T-helper 9 cell (primary cell): Measurements from ENCODE around the gene USP49.

Experiments
- DNase-seq: peaks from one replicate; pipeline ENCODE4 v3.0.0-alpha.2; 2020

USP49 gene

DNA sequence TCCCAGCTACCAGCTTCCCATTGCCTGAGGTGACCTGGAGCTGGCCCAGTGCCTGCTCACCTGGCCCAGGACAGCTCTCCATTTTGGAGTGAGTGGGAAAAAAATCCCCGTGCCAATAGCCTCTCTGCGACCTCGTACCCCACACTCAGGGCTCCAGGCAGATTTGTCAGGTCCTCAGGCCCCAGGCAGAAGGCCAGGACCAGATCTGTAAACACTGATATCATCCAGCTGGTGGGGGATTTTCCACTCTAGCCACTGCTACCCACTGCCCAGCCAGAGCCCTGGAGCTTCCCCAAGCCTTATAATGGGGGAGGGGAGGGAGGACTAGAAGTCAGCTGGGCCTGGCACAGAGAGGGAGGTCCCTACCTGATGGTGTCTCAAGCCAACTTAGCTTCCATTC lies 146.6 kb downstream of the USP49 start:
- DNase-seq: no peak

DNA sequence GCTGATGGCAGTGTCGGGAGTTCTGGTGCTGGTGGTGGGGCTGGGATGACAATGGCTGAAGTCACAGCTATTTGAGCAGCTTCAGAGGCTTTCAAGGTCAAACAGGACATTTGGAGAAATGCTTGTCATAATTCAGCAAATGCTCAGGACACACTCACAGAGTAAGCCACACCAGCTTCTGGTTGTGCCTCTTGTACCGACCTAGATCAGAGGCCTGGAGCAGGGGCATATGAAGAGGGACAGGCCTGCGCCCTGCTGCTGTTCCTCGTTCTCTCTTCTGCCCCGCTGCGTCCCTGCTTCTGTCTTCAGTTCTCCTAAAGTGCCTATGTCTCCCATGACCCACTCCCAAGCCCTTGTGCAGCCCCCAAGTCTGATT lies 147.1 kb downstream of the USP49 start:
- DNase-seq: no peak

DNA sequence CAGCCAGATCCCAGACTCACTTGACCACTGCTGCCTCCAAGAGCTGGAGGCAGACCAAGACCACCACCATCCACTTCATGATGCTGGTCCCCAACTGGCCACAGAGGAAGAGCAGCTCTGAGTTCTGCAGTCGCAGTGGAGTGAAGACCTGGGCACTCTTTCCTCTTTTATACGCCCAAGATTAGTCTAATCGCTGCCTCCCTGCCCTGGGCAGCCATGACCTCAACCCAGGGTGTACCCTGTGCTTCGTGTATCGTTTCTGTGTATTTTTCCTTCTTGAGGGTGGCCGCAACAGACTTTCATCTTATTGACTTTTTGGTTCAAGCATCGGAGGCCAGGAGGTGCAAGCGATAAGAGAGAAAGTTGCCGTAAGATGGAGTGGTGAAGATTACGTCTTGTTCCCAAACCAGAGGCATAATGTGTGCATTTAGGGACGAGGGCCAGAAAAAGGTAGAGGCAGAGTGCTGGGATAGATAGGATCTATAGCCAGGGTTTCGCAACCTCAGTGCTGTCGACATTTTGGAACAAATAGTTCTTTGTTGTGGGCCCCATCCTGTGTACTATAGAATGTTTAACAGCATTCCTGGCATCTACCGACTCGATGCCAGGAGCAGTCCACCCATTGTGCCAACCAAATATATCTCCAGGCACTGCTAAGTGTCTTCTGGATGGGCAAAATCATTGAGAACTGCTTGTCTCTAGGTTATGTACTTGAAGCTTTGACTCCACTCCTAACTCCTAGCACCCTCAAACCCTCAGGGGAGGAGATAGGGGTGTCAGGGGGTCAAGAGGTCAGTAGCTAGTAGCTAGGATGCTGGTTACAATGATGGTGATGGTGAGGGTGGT lies 147.7 kb downstream of the USP49 start, which contains the start of gene PGC:
Gene PGC, minus strand, starts transcription at position 142 of the 846 bp plus-strand sequence. Its CDS starts 63 bp downstream, at position 79.
- DNase-seq: no peak

DNA sequence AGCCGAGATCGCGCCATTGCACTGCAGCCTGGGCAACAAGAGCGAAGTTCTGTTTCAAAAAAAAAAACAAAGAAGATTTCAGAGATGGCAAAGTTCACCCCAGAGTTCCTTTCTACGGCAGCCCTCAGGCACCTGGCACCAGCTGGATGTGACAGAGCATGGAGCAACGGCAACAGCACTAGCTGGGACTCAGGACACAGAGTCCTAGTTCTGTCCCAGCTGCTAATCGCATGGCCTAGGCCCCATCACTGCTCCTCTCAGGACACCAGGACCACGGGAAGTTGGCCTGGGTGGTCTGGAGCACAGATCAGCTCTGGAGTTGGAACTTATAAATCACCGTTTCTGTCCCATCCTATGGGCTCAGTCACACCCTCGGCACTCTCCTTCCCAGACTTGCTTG lies 149.1 kb downstream of the USP49 start:
- DNase-seq: no peak

DNA sequence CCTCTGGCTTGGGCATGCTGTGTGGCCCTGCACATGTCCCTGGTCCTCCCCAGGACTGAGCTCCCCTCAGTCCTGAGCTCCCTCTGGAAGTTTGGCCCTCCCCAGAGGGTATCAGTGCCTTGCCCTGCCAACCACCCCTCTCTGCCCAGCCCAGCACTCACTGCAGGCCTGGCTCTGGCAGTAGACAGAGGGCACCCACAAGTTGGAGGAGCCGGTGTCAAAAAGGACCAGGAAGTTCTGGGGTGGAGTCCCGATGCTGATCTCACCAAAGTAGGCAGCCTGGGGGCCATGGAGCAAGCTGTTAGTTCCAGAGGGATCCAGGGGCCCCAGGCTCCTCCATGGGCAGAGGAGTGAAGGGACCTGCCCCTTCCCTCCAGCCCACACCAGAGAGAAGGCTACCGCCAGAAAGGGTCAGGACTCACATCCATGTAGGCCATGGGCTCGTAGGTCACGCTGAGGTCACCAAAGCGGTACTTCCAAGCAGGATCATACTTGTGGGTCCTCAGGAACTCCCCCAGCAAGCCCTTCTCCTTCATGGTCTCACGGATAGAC lies 150.9 kb downstream of the USP49 start:
- DNase-seq: no peak

DNA sequence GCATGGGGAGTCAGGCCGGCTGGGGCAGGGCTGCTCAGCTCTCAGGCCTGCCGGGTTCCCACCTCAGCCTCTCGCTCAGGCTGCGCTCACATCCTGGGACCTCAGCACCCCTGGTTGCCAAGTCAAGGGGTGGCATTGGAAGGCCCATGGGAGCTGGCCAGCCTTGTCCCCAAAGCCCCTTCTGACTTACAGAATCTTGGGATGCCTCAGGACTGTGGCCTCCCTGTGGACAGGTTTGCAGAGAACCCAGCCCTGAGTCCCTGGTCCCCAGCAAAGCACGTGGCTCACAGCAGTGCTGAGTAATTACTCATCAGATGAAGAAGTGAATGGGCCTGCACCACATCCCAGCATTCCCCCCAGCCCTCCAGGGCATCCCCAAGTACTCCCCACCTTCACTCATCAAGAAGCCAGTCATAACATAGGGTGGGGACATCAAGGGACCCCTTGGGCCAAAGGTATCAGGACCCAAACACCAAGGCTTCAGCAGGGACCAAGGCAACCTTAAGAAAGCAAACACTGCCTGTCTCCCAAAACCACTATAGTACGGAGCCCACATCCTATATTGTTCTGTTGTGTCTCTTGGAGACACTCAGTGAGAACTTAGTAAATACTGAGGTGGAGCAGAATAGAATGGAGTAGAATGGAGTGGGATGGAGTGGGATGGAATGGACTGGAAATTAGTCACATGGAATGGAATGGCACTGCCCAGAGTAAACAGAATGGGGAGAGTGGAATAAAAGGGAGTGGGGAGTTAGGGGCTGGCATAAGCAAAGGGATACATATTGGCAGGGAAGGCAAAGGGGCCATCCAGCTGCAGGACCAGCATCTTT lies 151.6 kb downstream of the USP49 start:
- DNase-seq: no peak

DNA sequence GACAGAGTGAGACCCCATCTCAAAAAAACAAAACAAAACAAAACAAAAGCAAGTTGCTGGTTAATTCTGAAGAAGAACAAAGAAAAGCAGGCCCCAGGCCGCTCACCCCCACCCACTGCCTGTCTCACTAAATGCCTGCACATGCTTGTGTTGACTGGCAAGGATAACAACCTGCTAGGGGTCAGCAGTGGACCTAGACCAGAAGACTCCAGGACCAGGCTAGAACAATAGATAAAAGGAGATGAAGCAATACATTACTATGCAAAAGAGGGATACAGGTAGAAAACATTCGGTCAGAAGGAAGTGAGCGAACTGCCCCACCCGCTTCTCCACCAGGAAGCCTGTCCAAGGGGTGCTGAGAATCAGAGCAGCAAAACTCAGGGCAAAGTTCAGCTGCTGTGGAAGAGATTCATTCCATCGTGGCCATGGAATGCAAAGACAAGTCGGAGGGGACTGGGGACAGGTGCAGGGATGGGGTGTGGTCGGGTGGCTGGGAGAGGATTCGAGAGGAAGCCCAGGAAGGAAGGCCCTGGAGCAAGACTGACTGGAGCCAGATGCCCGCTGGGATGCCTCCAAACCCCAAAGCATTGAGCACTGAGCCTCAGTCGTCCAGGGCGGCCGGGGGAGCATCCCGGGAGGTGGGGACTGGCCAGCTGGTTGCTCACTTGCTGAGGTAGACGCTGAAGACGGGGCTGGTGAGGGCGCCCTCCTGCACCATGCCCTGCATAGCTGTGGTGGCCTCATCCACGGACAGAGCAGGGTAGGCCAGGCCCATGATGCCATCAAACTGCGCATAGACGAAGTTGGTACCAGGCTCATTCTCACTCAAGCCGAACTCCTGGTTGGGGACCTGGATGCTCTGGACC lies 153.3 kb downstream of the USP49 start:
- no peak for DNase-seq

DNA sequence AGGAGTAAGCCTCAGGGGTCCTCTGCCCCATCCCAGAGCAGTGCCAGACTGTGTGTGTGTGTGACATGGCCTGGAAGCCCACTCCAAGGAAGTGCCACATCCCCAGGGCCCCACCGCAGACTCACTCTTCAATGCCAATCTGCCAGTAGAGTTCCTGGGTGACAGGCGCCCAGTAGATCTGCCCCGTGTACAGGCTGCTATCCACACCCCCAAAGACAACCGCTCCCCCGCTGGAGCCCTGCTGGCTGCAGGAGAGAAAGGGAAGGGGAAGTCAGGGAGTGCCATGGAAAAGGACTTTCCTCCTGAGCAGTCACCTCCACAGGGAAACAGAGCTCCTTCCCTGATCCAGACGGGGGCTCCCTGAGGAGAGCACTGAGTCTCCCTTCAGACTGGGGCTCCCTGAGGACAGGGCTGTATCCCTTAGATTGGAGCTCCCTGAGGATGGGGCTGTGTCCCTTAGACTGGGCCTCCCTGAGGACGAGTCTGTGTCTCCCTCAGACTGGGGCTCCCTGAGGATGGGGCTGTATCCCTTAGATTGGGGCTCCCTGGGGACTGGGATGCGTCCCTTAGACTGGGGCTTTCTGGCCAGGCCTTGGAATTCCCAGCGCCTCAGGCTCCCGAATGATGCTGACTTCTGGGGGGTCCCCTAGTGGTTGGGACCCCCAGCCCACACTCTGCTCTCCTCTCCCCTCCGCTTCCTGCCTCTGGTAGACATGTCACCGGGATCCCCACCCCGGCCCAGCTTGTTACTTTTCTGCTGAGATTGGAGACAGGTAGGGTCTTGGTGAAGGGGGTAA lies 154.6 kb downstream of the USP49 start:
- no peak for DNase-seq
